OCI-LY1 (cell line): ENCODE data around the gene CCDC87.
"Not testable (repeated sequence)": the region's sequence is repeated elsewhere in the genome, so short reads cannot be mapped to it uniquely, and the experiment has no call there.

ENCODE experiments used
- H2AFZ ChIP-seq: fragments of 200-600 bp; sonication (generic), shearing (Covaris generic); 2 replicates; pipeline ENCODE4 v1.6.0; 2014; ENCODE audit warnings: antibody characterized with exemption, mild to moderate bottlenecking, low read length
- H3F3A ChIP-seq: fragments of 200-600 bp; sonication (generic), shearing (Covaris generic); 2 replicates; pipeline ENCODE4 v1.6.0; 2014; ENCODE audit warnings: mild to moderate bottlenecking, antibody characterized with exemption, low read length, moderate library complexity; ENCODE audit not compliant: insufficient read depth
- H3K27ac ChIP-seq: fragments of 200-600 bp; sonication (generic); 2 replicates; pipeline ENCODE4 v1.5.1; 2014; ENCODE audit warnings: low read length, mixed run types, mild to moderate bottlenecking, low read depth; ENCODE audit not compliant: poor library complexity, severe bottlenecking
- H3K27me3 ChIP-seq: fragments of 200-600 bp; sonication (generic); 2 replicates; pipeline ENCODE4 v1.6.0; 2014; ENCODE audit warnings: antibody characterized with exemption, mild to moderate bottlenecking, low read length, moderate library complexity; ENCODE audit not compliant: insufficient read depth
- H3K36me3 ChIP-seq: fragments of 200-600 bp; sonication (generic); 2 replicates; pipeline ENCODE4 v1.6.1; 2014; ENCODE audit warnings: mild to moderate bottlenecking, antibody characterized with exemption, low read length, moderate library complexity, mixed read lengths; ENCODE audit not compliant: insufficient read depth
- H3K4me1 ChIP-seq: fragments of 200-600 bp; sonication (generic); 2 replicates; pipeline ENCODE4 v1.5.1; 2014; ENCODE audit warnings: mild to moderate bottlenecking, low read length, moderate library complexity; ENCODE audit not compliant: insufficient read depth, severe bottlenecking
- H3K4me2 ChIP-seq: fragments of 200-600 bp; sonication (generic), shearing (Covaris generic); 2 replicates; pipeline ENCODE4 v1.6.1; 2014; ENCODE audit warnings: low read length
- H3K4me3 ChIP-seq: fragments of 200-600 bp; sonication (generic); 2 replicates; pipeline ENCODE4 v1.5.1; 2014; ENCODE audit warnings: low read length, low read depth, mild to moderate bottlenecking, mixed read lengths; ENCODE audit not compliant: poor library complexity, severe bottlenecking
- H3K79me2 ChIP-seq: fragments of 200-600 bp; shearing (Covaris generic); 2 replicates; pipeline ENCODE4 v1.6.1; 2016; ENCODE audit warnings: mixed run types, low read length, mixed read lengths; ENCODE audit not compliant: insufficient read depth
- H3K9ac ChIP-seq: fragments of 200-600 bp; sonication (generic), shearing (Covaris generic); 2 replicates; pipeline ENCODE4 v1.6.1; 2014; ENCODE audit warnings: mild to moderate bottlenecking, low read length, mixed read lengths
- H3K9me2 ChIP-seq: fragments of 200-600 bp; sonication (generic), shearing (Covaris generic); 2 replicates; pipeline ENCODE4 v1.6.1; 2014; ENCODE audit warnings: low read depth, mild to moderate bottlenecking, low read length, mixed read lengths
- H3K9me3 ChIP-seq: fragments of 200-600 bp; shearing (Covaris generic); 2 replicates; pipeline ENCODE4 v1.6.1; 2014; ENCODE audit warnings: low read length, mixed read lengths
- H4K20me1 ChIP-seq: fragments of 200-600 bp; sonication (generic), shearing (Covaris generic); 2 replicates; pipeline ENCODE4 v1.6.0; 2016; ENCODE audit warnings: mild to moderate bottlenecking, low read length; ENCODE audit not compliant: insufficient read depth
- EZH2 ChIP-seq: fragments of 200-600 bp; sonication (generic), shearing (Covaris generic); IDR thresholded peaks from 2 replicates; pipeline ENCODE4 v1.8.0; 2017; ENCODE audit warnings: borderline replicate concordance, mixed run types, mild to moderate bottlenecking, antibody characterized with exemption, low read length, moderate library complexity, mixed read lengths
- TF ChIP-seq, protein P1 (sequence below): fragments of 200-600 bp; sonication (generic), shearing (Covaris generic); IDR thresholded peaks from 2 replicates; pipeline ENCODE4 v1.5.1; 2017; ENCODE audit warnings: mild to moderate bottlenecking, antibody characterized with exemption, low read length, moderate library complexity, mixed read lengths

CCDC87 gene

DNA sequence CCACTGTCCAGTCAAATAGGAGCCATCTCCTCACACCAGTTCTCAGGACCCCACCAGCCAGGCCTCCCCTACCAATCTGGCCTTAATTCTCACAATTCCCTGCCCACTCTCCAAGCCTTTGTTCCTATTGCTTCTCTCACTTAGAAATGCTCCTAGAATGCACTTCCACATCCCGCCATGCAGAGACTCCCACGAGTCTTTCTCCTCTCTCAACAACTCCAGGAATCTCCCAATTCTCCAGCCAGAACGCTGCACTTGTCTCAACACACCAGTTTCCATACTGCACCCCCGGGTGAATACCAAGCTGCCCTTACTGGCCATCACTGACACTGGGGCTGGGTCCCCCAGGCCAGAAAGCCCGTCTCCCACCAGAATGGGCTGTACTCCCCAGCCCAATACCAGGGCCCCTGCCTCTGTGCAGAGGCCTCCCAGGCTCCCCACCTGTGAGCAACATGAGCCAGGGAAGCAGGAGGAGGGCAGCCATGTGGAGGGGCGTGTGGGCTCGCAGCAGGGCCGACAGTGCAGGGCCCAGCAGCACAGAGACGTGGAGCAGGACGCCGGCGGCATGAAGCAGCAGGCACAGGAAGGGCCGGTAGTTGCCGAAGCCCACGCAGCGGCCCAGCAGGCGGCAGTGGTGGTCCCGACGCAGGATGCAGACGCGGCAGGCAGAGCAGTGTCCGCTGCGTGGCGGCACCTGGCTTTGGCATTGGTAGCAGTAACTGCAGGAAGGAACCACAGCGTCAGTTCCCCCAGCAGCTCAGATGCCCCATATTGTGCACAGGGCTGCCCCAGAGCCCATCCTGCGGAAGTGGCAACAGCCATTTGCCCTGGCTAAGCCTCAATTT lies 49.4 kb downstream of the CCDC87 start:
- Histone ChIP-seq H3K4me2 (peak overlapping the region; percentile 91), H2AFZ (no peak overlapping the region; the same call in 1 of the 2 replicates), H3K9me2 (no peaks in the 10 kb centered on the region), H3K27me3 (0 out of 2 replicates have a peak, but pooled peaks cover 3% of the 10 kb centered on the region), H3K27ac (peak overlapping the region; percentile 75), H3K79me2 (no peaks in the 10 kb centered on the region), H3F3A (no peaks in the 10 kb centered on the region), H3K9me3 (no peaks in the 10 kb centered on the region), H3K36me3 (peaks cover 7% of the 10 kb centered on the region; the same call in 1 of the 2 replicates), H3K9ac (peak overlapping the region; percentile 79), H4K20me1 (no peaks in the 10 kb centered on the region), H3K4me3 (peak overlapping the region; percentile 44), H3K4me1 (peaks cover 33% of the 10 kb centered on the region)
- TF ChIP-seq, protein P1, sequence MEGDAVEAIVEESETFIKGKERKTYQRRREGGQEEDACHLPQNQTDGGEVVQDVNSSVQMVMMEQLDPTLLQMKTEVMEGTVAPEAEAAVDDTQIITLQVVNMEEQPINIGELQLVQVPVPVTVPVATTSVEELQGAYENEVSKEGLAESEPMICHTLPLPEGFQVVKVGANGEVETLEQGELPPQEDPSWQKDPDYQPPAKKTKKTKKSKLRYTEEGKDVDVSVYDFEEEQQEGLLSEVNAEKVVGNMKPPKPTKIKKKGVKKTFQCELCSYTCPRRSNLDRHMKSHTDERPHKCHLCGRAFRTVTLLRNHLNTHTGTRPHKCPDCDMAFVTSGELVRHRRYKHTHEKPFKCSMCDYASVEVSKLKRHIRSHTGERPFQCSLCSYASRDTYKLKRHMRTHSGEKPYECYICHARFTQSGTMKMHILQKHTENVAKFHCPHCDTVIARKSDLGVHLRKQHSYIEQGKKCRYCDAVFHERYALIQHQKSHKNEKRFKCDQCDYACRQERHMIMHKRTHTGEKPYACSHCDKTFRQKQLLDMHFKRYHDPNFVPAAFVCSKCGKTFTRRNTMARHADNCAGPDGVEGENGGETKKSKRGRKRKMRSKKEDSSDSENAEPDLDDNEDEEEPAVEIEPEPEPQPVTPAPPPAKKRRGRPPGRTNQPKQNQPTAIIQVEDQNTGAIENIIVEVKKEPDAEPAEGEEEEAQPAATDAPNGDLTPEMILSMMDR = peak; percentile 82
- TF ChIP-seq EZH2 = no peak

DNA sequence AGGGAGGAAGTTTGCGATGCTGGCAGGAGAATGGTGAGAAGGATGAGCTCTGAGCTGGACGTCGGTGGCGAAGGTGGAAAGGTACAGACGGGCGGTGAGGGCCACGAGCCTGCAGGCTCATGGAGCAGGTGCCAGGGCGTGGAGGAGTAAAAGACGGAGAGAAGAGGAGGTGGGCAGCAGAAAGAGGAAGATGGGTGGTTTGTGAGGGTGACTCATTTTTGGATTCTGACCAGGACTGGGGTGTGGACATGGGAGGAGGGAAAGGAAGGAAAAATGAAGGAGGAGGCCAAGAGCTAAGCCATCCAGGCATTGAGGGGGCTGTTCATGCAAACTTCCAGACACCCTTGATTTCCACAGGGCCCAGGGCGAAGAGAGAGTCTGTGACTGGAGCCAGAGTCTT lies 50.5 kb downstream of the CCDC87 start:
- H4K20me1 ChIP-seq = no peaks in the 10 kb centered on the region
- no peaks in the 10 kb centered on the region for H3K9me3 ChIP-seq
- no peak overlapping the region for H3K4me3 ChIP-seq
- H3K9ac ChIP-seq = no peak overlapping the region
- peaks cover 7% of the 10 kb centered on the region; the same call in 1 of the 2 replicates for H3K36me3 ChIP-seq
- TF ChIP-seq, protein P1 = no peak
- no peak for TF ChIP-seq EZH2
- H3K79me2 ChIP-seq = no peaks in the 10 kb centered on the region
- H3K27ac ChIP-seq = no peak overlapping the region
- H3F3A ChIP-seq = no peaks in the 10 kb centered on the region
- H3K9me2 ChIP-seq = no peaks in the 10 kb centered on the region
- H2AFZ ChIP-seq = no peak overlapping the region
- 0 out of 2 replicates have a peak, but pooled peaks cover 2% of the 10 kb centered on the region for H3K27me3 ChIP-seq
- peaks cover 33% of the 10 kb centered on the region for H3K4me1 ChIP-seq
- H3K4me2 ChIP-seq = no peak overlapping the region

DNA sequence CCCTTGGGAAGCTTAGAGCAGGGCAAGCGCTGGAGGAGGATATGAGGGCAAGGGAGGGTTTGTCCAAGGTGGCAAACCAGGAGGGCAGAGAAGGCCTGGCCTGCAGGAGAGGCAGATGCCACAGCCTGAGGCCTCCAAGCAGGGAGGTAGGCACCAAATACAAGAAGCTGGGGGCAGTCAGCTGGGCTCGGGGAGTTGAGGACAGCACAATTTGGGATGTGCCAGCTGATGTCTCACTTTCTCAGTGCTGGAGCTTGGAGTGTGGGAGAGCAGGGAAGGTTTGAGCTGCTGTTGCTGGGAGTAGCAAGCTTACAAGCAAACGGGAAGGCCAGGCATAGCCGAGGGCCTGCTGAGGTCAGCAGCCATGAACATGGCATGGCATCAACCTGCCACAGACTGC lies 51.0 kb downstream of the CCDC87 start:
- Histone ChIP-seq H3K9me2 (no peaks in the 10 kb centered on the region), H4K20me1 (no peaks in the 10 kb centered on the region), H2AFZ (no peak overlapping the region), H3F3A (no peaks in the 10 kb centered on the region), H3K27ac (no peak overlapping the region), H3K79me2 (no peaks in the 10 kb centered on the region), H3K4me1 (peaks cover 31% of the 10 kb centered on the region), H3K36me3 (peaks cover 11% of the 10 kb centered on the region; the same call in 1 of the 2 replicates), H3K4me2 (no peak overlapping the region), H3K9ac (no peak overlapping the region), H3K9me3 (no peaks in the 10 kb centered on the region), H3K27me3 (no peaks in the 10 kb centered on the region), H3K4me3 (no peak overlapping the region)
- TF ChIP-seq, protein P1 = no peak
- TF ChIP-seq EZH2 = no peak

DNA sequence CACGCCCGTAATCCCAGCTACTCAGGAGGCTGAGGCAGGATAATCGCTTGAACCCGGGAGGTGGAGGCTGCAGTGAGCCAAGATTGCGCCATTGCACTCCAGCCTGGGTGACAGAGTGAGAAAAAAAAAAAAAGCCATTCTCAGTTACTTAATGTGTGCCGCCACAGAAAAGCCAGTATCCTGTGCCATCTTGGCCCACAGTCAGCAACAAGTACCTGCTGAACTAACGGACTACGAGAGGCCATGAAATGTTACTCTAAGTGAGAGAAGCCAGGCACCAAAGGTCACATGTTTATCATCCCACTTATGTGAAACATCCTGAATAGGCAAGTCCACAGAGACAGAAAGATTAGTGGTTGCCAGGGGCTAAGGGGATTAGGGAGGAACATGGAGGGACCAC lies 52.3 kb downstream of the CCDC87 start:
- not testable (repeated sequence) for H3K27me3 ChIP-seq, H3K9me3 ChIP-seq, H3K9me2 ChIP-seq, H3K4me2 ChIP-seq, H3K9ac ChIP-seq, H3K27ac ChIP-seq, H3K4me3 ChIP-seq, H3K79me2 ChIP-seq, H3F3A ChIP-seq, H4K20me1 ChIP-seq, H2AFZ ChIP-seq
- Histone ChIP-seq H3K36me3 (peaks cover 17% of the 10 kb centered on the region; the same call in 1 of the 2 replicates), H3K4me1 (peaks cover 23% of the 10 kb centered on the region)
